Adrenal gland (tissue), 5 donors: Measurements from ENCODE around the gene MTCP1.

Experiments used
- POLR2A ChIP-seq, 2 donors: fragments of 450-650 bp; IDR thresholded peaks; one replicate each; pipeline ENCODE4 v1.6.1; 2017; ENCODE audit warnings: antibody characterized with exemption in 2 of 2, mild to moderate bottlenecking in 2 of 2, moderate library complexity in 1 of 2
- TF ChIP-seq, protein P1 (sequence below), 6 experiments: fragments of 450-650 bp in 4 of 6; fragments of 200-600 bp in 2 of 6; sonication (generic) in 1 of 6; IDR thresholded peaks; 1 replicate in 5 of 6; 2 replicates in 1 of 6; pipeline versions ENCODE4 v1.5.1 to v1.8.0; 2016 to 2021; ENCODE audit warnings: antibody characterized with exemption in 6 of 6, mild to moderate bottlenecking in 2 of 6, moderate library complexity in 1 of 6
- donor health status: DM: no; HTN: no; CAD: no.

DNA sequence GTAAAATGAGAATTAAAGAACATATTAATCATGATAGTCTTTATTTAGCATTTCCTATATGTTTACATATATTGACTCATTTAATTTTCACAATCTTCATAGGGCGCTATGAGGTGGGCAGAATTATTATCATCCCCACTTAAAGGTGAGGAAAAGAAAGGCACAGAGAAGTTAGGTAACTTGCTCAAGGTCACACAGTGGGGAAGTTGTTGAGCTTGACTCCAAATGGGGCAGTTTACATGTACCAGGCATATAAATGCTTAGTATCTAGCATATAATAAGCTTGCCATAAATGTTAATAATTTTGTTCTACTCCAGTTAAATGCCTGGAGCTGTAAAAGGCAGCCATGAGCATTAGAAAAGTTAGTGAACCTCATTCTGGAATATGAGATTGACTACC lies 1.5 kb downstream of the MTCP1 start:
- no peak for TF ChIP-seq POLR2A (IDR thresholded peaks at IDR 0.05)
- TF ChIP-seq, protein P1, sequence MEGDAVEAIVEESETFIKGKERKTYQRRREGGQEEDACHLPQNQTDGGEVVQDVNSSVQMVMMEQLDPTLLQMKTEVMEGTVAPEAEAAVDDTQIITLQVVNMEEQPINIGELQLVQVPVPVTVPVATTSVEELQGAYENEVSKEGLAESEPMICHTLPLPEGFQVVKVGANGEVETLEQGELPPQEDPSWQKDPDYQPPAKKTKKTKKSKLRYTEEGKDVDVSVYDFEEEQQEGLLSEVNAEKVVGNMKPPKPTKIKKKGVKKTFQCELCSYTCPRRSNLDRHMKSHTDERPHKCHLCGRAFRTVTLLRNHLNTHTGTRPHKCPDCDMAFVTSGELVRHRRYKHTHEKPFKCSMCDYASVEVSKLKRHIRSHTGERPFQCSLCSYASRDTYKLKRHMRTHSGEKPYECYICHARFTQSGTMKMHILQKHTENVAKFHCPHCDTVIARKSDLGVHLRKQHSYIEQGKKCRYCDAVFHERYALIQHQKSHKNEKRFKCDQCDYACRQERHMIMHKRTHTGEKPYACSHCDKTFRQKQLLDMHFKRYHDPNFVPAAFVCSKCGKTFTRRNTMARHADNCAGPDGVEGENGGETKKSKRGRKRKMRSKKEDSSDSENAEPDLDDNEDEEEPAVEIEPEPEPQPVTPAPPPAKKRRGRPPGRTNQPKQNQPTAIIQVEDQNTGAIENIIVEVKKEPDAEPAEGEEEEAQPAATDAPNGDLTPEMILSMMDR (IDR thresholded peaks at IDR 0.05), result no peak
